ENCODE measurements around the gene DOCK10.

DOCK10 gene

GRCh38 chr2:224793946-224794345 lies 248.3 kb downstream of the DOCK10 start (continued):
- TF ChIP-seq, protein P1, sequence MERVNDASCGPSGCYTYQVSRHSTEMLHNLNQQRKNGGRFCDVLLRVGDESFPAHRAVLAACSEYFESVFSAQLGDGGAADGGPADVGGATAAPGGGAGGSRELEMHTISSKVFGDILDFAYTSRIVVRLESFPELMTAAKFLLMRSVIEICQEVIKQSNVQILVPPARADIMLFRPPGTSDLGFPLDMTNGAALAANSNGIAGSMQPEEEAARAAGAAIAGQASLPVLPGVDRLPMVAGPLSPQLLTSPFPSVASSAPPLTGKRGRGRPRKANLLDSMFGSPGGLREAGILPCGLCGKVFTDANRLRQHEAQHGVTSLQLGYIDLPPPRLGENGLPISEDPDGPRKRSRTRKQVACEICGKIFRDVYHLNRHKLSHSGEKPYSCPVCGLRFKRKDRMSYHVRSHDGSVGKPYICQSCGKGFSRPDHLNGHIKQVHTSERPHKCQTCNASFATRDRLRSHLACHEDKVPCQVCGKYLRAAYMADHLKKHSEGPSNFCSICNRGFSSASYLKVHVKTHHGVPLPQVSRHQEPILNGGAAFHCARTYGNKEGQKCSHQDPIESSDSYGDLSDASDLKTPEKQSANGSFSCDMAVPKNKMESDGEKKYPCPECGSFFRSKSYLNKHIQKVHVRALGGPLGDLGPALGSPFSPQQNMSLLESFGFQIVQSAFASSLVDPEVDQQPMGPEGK (CRISPR knock-in tag; IDR thresholded peaks at IDR 0.05; ENCODE audit: borderline replicate concordance) = no peak
- TF ChIP-seq ISL1 (CRISPR knock-in tag; IDR thresholded peaks at IDR 0.05) = no peak

- TF ChIP-seq CSDC2 (CRISPR knock-in tag; IDR thresholded peaks at IDR 0.05) (no peak), ESRRG (CRISPR knock-in tag; IDR thresholded peaks at IDR 0.05) (no peak), GLIS3 (CRISPR knock-in tag; IDR thresholded peaks at IDR 0.05) (no peak), BACH2 (CRISPR knock-in tag; IDR thresholded peaks at IDR 0.05; ENCODE audit: borderline replicate concordance) (no peak), ARNTL (CRISPR knock-in tag; IDR thresholded peaks at IDR 0.05; ENCODE audit: borderline replicate concordance, low read depth) (no peak), ZNF70 (CRISPR knock-in tag; IDR thresholded peaks at IDR 0.05) (no peak)
- ATAC-seq = no peak
Observed at GRCh38 chr2:224786848-224787247, 255.4 kb downstream of the DOCK10 start.

DNA sequence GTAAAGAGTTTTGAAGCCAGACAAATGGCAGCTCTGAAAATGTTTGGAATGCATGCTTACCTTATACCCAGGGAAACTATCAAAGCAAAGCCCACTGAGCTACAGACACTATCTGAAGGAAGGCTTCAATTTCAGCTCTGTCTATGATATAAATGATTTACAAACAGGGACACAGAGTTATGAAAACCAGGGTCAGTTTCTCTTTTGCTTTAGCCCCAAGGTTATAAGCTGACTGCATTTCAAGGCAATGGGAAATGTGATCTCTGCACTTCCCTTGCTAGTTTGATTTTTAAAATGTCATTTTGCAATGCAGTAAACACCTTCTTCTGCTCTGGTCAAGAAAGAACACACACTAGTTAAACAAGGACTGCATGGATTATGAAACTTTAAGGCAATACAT lies 260.9 kb downstream of the DOCK10 start:
- ATAC-seq = peak; percentile 30; the same call in 2 of the 3 replicates
- TF ChIP-seq GLIS3 (CRISPR knock-in tag; IDR thresholded peaks at IDR 0.05) (no peak), ESRRG (CRISPR knock-in tag; IDR thresholded peaks at IDR 0.05) (no peak), POU6F1 (CRISPR knock-in tag; IDR thresholded peaks at IDR 0.05; ENCODE audit: borderline replicate concordance, low read depth) (no peak), ARNTL (CRISPR knock-in tag; IDR thresholded peaks at IDR 0.05; ENCODE audit: borderline replicate concordance, low read depth) (no peak), ZNF70 (CRISPR knock-in tag; IDR thresholded peaks at IDR 0.05) (no peak), RARB (CRISPR knock-in tag; IDR thresholded peaks at IDR 0.05) (no peak), TOX (CRISPR knock-in tag; IDR thresholded peaks at IDR 0.05; ENCODE audit: borderline replicate concordance) (no peak), OSR1 (CRISPR knock-in tag; IDR thresholded peaks at IDR 0.05) (no peak), TCF4 (CRISPR knock-in tag; IDR thresholded peaks at IDR 0.05; ENCODE audit: borderline replicate concordance) (no peak), ZNF8 (CRISPR knock-in tag; IDR thresholded peaks at IDR 0.05) (no peak), ZNF565 (CRISPR knock-in tag; conservative IDR thresholded peaks at IDR 0.05; ENCODE audit: low read depth) (no peak), ZC3H10 (CRISPR knock-in tag; IDR thresholded peaks at IDR 0.05) (no peak), ZFP30 (CRISPR knock-in tag; IDR thresholded peaks at IDR 0.05) (no peak), SNAI2 (CRISPR knock-in tag; IDR thresholded peaks at IDR 0.05) (no peak), PPARA (CRISPR knock-in tag; IDR thresholded peaks at IDR 0.05; ENCODE audit: borderline replicate concordance) (no peak), TSHZ2 (CRISPR knock-in tag; IDR thresholded peaks at IDR 0.05) (no peak), BACH2 (CRISPR knock-in tag; IDR thresholded peaks at IDR 0.05; ENCODE audit: borderline replicate concordance) (no peak)
- TF ChIP-seq, protein P2, sequence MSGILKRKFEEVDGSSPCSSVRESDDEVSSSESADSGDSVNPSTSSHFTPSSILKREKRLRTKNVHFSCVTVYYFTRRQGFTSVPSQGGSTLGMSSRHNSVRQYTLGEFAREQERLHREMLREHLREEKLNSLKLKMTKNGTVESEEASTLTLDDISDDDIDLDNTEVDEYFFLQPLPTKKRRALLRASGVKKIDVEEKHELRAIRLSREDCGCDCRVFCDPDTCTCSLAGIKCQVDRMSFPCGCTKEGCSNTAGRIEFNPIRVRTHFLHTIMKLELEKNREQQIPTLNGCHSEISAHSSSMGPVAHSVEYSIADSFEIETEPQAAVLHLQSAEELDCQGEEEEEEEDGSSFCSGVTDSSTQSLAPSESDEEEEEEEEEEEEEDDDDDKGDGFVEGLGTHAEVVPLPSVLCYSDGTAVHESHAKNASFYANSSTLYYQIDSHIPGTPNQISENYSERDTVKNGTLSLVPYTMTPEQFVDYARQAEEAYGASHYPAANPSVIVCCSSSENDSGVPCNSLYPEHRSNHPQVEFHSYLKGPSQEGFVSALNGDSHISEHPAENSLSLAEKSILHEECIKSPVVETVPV (CRISPR knock-in tag; IDR thresholded peaks at IDR 0.05) = no peak
- TF ChIP-seq, protein P1 (CRISPR knock-in tag; IDR thresholded peaks at IDR 0.05; ENCODE audit: borderline replicate concordance) = no peak
- TF ChIP-seq, protein P3, sequence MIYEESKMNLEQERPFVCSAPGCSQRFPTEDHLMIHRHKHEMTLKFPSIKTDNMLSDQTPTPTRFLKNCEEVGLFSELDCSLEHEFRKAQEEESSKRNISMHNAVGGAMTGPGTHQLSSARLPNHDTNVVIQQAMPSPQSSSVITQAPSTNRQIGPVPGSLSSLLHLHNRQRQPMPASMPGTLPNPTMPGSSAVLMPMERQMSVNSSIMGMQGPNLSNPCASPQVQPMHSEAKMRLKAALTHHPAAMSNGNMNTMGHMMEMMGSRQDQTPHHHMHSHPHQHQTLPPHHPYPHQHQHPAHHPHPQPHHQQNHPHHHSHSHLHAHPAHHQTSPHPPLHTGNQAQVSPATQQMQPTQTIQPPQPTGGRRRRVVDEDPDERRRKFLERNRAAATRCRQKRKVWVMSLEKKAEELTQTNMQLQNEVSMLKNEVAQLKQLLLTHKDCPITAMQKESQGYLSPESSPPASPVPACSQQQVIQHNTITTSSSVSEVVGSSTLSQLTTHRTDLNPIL (CRISPR knock-in tag; IDR thresholded peaks at IDR 0.05; ENCODE audit: low read depth) = no peak
